Stimulated activated CD8-positive, alpha-beta memory T cell treated with anti-CD3 and anti-CD28 coated beads, Interleukin-15, amount 100 ng/mL, for 1 hour (primary cell): Measurements from ENCODE around the gene IGF2BP3.
A peak's percentile ranks its signal among the peaks of the same experiment; 100 is the strongest.

Source experiments
- DNase-seq: peaks from one replicate; pipeline ENCODE4 v3.0.0-alpha.2; 2020; ENCODE audit warnings: low read depth

Gene IGF2BP3

DNA sequence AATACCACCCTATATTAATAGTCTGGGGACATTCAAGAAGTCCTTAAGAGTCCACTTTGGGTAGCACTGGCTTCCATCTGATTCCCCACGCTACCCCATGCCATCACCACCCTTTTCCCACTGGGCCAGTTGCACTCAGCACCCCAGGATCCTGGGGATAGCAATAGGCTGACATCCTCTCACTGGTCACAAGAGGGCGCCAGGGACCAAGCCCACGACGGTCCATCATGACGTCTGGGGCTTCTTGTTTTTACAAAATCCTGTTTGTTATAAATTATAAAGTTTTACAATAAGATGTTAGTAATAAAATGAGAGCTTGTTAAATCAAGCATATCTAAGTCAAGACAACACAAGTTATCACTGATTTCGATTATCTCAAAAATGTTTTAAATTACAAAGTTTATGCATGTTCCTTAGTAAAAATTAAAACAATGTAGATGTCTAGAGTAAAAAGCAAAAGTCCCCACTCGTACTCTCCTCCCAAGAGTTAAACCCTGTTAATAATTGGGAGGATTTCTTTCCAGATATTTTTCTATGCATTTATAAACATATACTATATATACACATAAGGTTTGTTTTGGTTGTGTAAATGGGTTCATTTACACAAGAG, 208.3 kb downstream of the IGF2BP3 start:
- peak; percentile 27 for DNase-seq

DNA sequence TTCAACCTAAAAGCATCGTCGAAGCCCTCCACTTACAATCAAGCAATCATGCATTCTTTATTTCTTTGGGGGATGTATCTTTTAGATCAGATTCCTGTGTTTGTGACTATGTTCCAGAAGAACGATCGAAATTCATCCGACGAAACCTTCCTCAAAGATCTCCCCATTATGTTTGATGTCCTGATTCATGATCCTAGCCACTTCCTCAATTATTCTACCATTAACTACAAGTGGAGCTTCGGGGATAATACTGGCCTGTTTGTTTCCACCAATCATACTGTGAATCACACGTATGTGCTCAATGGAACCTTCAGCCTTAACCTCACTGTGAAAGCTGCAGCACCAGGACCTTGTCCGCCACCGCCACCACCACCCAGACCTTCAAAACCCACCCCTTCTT, 209.9 kb downstream of the IGF2BP3 start:
- no peak for DNase-seq
